Naive thymus-derived CD8-positive, alpha-beta T cell (primary cell): ENCODE results near the gene WASHC2A. TPM values are rescaled to one million over a fixed set of nuclear protein-coding genes. Genes with fewer than 3 reads are reported as not detected.
"Not testable (repeated sequence)": the region's sequence is repeated elsewhere in the genome, so short reads cannot be mapped to it uniquely, and the experiment has no call there.

Experiments used
- ATAC-seq, 2 donors: fragments of 150-1000 bp; cut with Tn5 transposase in 1 of 2; sonication (Bioruptor Pico), chemical (Tn5 transposase) in 1 of 2; 1 replicate in 1 of 2; 2 replicates in 1 of 2; pipeline ENCODE4 v1.10.0; 2021; ENCODE audit warnings: mild to moderate bottlenecking in 2 of 2, moderate library complexity in 2 of 2
- POLR2A ChIA-PET: fragments of 350-600 bp; sonication (Branson Sonifier 250); formaldehyde crosslinking; loops from one replicate; lab custom pipeline; 2021; ENCODE audit warnings: antibody characterized with exemption; lab: Charles Lee
- DNase-seq, 10 donors: peaks; one replicate each; pipeline versions ENCODE4 v3.0.0 to v3.0.0-alpha.2; 2020 to 2022
- H3K27ac Mint-ChIP-seq, 10 donors: one replicate each; pipeline ENCODE4 v1.8.0; 2020 to 2022; ENCODE audit warnings: mild to moderate bottlenecking in 10 of 10, mixed read lengths in 10 of 10, moderate library complexity in 4 of 10, inconsistent platforms in 1 of 10
- H3K27me3 Mint-ChIP-seq, 5 donors: one replicate each; pipeline ENCODE4 v1.8.0; 2021 to 2022; ENCODE audit warnings: mixed read lengths in 5 of 5
- H3K36me3 Mint-ChIP-seq, 3 donors: one replicate each; pipeline ENCODE4 v1.8.0; 2020 to 2022; ENCODE audit warnings: mixed read lengths in 3 of 3, mild to moderate bottlenecking in 2 of 3, inconsistent platforms in 1 of 3
- H3K4me1 Mint-ChIP-seq, 4 donors: one replicate each; pipeline ENCODE4 v1.8.0; 2021 to 2022; ENCODE audit warnings: mixed read lengths in 4 of 4
- H3K4me3 Mint-ChIP-seq, 10 donors: one replicate each; pipeline ENCODE4 v1.8.0; 2020 to 2022; ENCODE audit warnings: mild to moderate bottlenecking in 10 of 10, mixed read lengths in 10 of 10, moderate library complexity in 6 of 10, inconsistent platforms in 1 of 10
- H3K9me3 Mint-ChIP-seq, 9 donors: one replicate each; pipeline ENCODE4 v1.8.0; 2020 to 2022; ENCODE audit warnings: mixed read lengths in 9 of 9, mild to moderate bottlenecking in 3 of 9, inconsistent platforms in 1 of 9, moderate library complexity in 1 of 9
- polyA plus RNA-seq, 3 donors: library from polyadenylated mRNA; unstranded; fragments of 300-500 nt; fragmentation: Illumina TruSeq; gene quantifications; one replicate each; pipeline ENCODE4 v1.2.3, GENCODE V29; 2021
- total RNA-seq, 8 experiments: library from RNA in 2 of 8; stranded (reverse) in 2 of 8; gene quantifications; one replicate each; pipeline ENCODE4 v1.2.3 and lab custom pipeline; 2021 to 2026

WASHC2A gene
- total and polyA plus RNA-seq, 5 experiments from 2014 or later, result 22.5 to 68.4 (median 38.5) TPM

GRCh38 chr10:50131245-50131965 lies 63.7 kb downstream of the WASHC2A start:
- H3K27ac Mint-ChIP-seq, result peak overlapping the region in 1 of 10 donors; percentile 78
- peaks cover 0 to 83% (median 23%) of the 10 kb centered on the region in 3 donors for H3K36me3 Mint-ChIP-seq
- not testable (repeated sequence) for H3K4me3 Mint-ChIP-seq

DNA sequence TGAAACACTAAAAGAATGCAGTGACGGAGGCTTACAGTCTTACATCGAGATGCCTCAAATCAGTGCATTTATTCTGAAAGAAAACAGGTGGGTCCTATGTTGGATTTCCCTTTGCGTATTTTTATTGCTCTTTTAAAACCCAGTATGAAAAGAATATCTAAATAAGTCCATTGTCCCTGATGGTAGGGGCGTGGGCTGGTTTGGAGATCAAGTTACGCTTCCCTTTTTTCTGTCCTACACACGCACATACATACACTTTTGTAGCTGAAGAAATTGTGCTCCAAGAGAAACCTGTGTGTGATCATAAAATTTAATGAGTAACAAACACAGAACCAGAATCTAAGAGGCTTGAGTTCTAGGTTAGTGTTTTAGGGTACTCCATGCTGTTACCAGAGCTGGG lies 64.6 kb downstream of the WASHC2A start:
- H3K27me3 Mint-ChIP-seq, H3K4me1 Mint-ChIP-seq, POLR2A ChIA-PET, H3K27ac Mint-ChIP-seq, DNase-seq, H3K4me3 Mint-ChIP-seq, ATAC-seq, H3K9me3 Mint-ChIP-seq: not testable (repeated sequence)
- H3K36me3 Mint-ChIP-seq, result peaks cover 0 to 77% (median 26%) of the 10 kb centered on the region in 3 donors

More at GRCh38 chr10:50131245-50131965, 63.7 kb downstream of the WASHC2A start:
- ATAC-seq, H3K27me3 Mint-ChIP-seq, H3K4me1 Mint-ChIP-seq, POLR2A ChIA-PET, DNase-seq, H3K9me3 Mint-ChIP-seq: not testable (repeated sequence)

GRCh38 chr10:50132841-50133240 lies 65.1 kb downstream of the WASHC2A start:
- ATAC-seq, POLR2A ChIA-PET, H3K27me3 Mint-ChIP-seq, H3K9me3 Mint-ChIP-seq, DNase-seq, H3K4me3 Mint-ChIP-seq, H3K4me1 Mint-ChIP-seq: not testable (repeated sequence)
- peaks cover 0 to 74% (median 26%) of the 10 kb centered on the region in 3 donors for H3K36me3 Mint-ChIP-seq
- peak overlapping the region in 1 of 10 donors; percentile 22 for H3K27ac Mint-ChIP-seq

GRCh38 chr10:50143512-50144174 lies 75.9 kb downstream of the WASHC2A start:
- H3K36me3 Mint-ChIP-seq, H3K27me3 Mint-ChIP-seq, POLR2A ChIA-PET, H3K9me3 Mint-ChIP-seq, H3K4me3 Mint-ChIP-seq: not testable (repeated sequence)
- Mint-ChIP-seq H3K27ac (peak overlapping the region in 4 of 10 donors; percentile 22 to 61 (median 34)), H3K4me1 (peaks cover 3 to 11% (median 8%) of the 10 kb centered on the region in 4 donors)
- ATAC-seq (peak in 1 of 2 donors; percentile 90), DNase-seq (peak in 2 of 10 donors; percentile 26 to 41)

DNA sequence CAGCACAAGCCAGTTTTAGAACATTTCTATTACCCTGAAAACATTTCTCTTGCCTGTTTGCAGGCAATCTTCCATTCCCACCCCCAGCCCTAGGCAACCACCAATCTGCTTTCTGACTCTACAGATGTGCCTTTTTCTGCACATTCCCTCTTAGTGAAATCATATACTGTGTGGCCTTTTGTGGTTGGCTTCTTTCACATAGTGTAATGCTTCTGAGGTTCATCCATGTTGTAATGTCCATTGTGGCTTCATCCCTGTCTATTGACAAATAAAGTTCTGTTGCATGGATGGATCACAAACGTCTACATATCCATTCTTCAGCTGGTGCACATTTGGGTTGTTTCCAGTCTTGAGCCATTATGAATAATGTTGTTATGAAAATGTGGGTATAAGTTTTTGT lies 77.8 kb downstream of the WASHC2A start:
- ATAC-seq, POLR2A ChIA-PET, H3K9me3 Mint-ChIP-seq, H3K4me3 Mint-ChIP-seq, H3K27me3 Mint-ChIP-seq, H3K36me3 Mint-ChIP-seq, DNase-seq, H3K27ac Mint-ChIP-seq: not testable (repeated sequence)
- peaks cover 3 to 11% (median 8%) of the 10 kb centered on the region in 4 donors for H3K4me1 Mint-ChIP-seq

- Mint-ChIP-seq H3K27ac (no peak overlapping the region), H3K9me3 (no peaks in the 10 kb centered on the region), H3K4me3 (no peak overlapping the region), H3K36me3 (no peaks in the 10 kb centered on the region), H3K4me1 (peaks cover 0 to 3% (median 0%) of the 10 kb centered on the region in 4 donors), H3K27me3 (peaks cover 6 to 22% (median 16%) of the 10 kb centered on the region in 5 donors)
- ATAC-seq (no peak), DNase-seq (no peak)
- POLR2A ChIA-PET, result no interaction called here
Observed at GRCh38 chr10:50152792-50153272, 85.1 kb downstream of the WASHC2A start.

- DNase-seq, H3K4me1 Mint-ChIP-seq, POLR2A ChIA-PET, H3K36me3 Mint-ChIP-seq, H3K27ac Mint-ChIP-seq, H3K9me3 Mint-ChIP-seq, ATAC-seq, H3K4me3 Mint-ChIP-seq: not testable (repeated sequence)
- peaks cover 0 to 15% (median 14%) of the 10 kb centered on the region in 5 donors for H3K27me3 Mint-ChIP-seq
Observed at GRCh38 chr10:50157868-50158267, 90.1 kb downstream of the WASHC2A start.

DNA sequence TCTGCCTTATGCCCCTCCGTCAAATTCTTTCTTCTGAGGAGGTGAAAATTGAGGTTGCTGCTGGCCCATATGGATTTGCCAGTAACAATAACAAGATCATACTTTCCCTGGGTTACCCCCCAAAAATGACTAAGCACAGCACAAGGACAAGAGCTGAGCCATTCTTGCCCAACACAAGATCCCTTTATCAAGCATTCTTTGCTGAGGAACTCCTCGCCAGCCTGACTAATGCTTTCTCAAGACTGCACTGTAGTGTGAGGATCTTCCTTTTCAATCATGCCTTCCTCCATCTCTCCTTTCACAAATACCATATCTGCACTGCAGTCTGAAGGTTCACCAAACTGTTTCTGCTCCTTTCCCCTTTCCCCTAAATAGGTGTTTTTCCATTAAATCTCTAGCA lies 92.1 kb downstream of the WASHC2A start:
- H3K27ac Mint-ChIP-seq, H3K36me3 Mint-ChIP-seq, DNase-seq, H3K4me1 Mint-ChIP-seq, POLR2A ChIA-PET, H3K4me3 Mint-ChIP-seq, H3K9me3 Mint-ChIP-seq, ATAC-seq: not testable (repeated sequence)
- H3K27me3 Mint-ChIP-seq, result peaks cover 0 to 12% (median 11%) of the 10 kb centered on the region in 5 donors

GRCh38 chr10:50165038-50165437 lies 97.3 kb downstream of the WASHC2A start:
- H3K4me3 Mint-ChIP-seq, DNase-seq, H3K36me3 Mint-ChIP-seq, H3K9me3 Mint-ChIP-seq, H3K27me3 Mint-ChIP-seq, ATAC-seq, H3K4me1 Mint-ChIP-seq, H3K27ac Mint-ChIP-seq, POLR2A ChIA-PET: not testable (repeated sequence)

GRCh38 chr10:50167833-50168232 lies 100.1 kb downstream of the WASHC2A start:
- ATAC-seq, H3K9me3 Mint-ChIP-seq, H3K36me3 Mint-ChIP-seq, H3K4me1 Mint-ChIP-seq, H3K27me3 Mint-ChIP-seq, DNase-seq, H3K27ac Mint-ChIP-seq, POLR2A ChIA-PET, H3K4me3 Mint-ChIP-seq: not testable (repeated sequence)

GRCh38 chr10:50169506-50169905 lies 101.8 kb downstream of the WASHC2A start:
- ATAC-seq, POLR2A ChIA-PET, H3K4me1 Mint-ChIP-seq, H3K4me3 Mint-ChIP-seq, H3K36me3 Mint-ChIP-seq, H3K27me3 Mint-ChIP-seq, H3K9me3 Mint-ChIP-seq, DNase-seq, H3K27ac Mint-ChIP-seq: not testable (repeated sequence)

DNA sequence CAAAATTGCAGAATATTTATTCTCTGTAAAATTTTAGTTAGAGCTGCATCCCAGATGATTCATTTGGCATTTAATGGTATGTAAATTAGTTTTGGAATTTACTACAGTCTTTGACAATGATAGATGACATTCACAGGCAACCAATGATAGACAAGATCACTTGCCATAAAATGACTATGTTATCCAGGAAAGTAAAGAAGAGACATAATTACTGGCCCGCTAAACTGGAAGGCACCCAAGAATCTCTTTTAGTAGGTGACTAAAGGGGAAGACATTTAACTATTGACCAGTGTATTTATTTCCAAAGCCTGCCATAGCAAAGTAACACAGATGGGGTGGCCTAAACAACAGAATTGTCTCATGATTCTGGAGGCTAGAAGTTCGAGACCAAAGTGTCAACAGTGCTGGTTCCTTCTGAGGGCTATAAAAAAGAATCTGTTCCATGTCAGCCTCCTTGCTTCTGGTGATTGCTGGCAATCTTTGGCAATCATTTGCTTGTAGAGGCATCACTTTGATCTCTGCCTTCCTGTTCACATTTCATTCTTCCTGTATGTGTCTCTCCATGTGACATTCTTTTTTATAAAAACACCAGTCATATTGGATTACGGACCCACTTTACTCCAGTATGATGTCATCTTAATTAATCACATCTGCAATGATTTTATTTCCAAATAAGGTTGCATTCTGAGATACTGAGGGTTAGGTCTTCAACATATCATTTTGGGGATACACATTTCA lies 107.2 kb downstream of the WASHC2A start:
- ATAC-seq, H3K36me3 Mint-ChIP-seq, H3K27me3 Mint-ChIP-seq, H3K4me3 Mint-ChIP-seq, DNase-seq, H3K4me1 Mint-ChIP-seq, POLR2A ChIA-PET, H3K27ac Mint-ChIP-seq: not testable (repeated sequence)
- H3K9me3 Mint-ChIP-seq, result peaks cover 0 to 13% (median 5%) of the 10 kb centered on the region in 9 donors
